Endothelial cell of umbilical vein (primary cell): ENCODE results near the gene DHX15. TPM values are rescaled to one million over a fixed set of nuclear protein-coding genes. Genes with fewer than 3 reads are reported as not detected.

ENCODE experiments used
- BruUV-seq: library from RNA; stranded (reverse); fragments of 400-500 nt; replicated peaks from 2 replicates; lab custom pipeline; 2021; lab: Mats Ljungman, UMichigan
- CTCF ChIA-PET: fragments of 300-600, 350-600 bp; sonication (Branson Sonifier 250); formaldehyde crosslinking; loops from one replicate; lab custom pipeline; 2021; ENCODE audit warnings: antibody characterized with exemption, inconsistent platforms; lab: Charles Lee
- POLR2A ChIA-PET: fragments of 300-600, 350-600 bp; sonication (Branson Sonifier 250); formaldehyde crosslinking; loops from one replicate; lab custom pipeline; 2021; ENCODE audit warnings: antibody characterized with exemption, inconsistent platforms; lab: Charles Lee
- DNase-seq: peaks from one replicate; pipeline ENCODE4 v3.0.0-alpha.2; 2011; ENCODE audit warnings: low read depth, low spot score
- FAIRE-seq: peaks from 2 replicates; lab custom pipeline; 2011; peaks lifted over from hg19 to GRCh38; lab: Jason Lieb, UNC
- H2AFZ ChIP-seq: 2 replicates; pipeline ENCODE4 v1.6.0; 2012; ENCODE audit warnings: low read depth, low read length, control low read depth, inconsistent platforms
- H3K27ac ChIP-seq: 2 replicates; pipeline ENCODE4 v1.5.1; 2011; ENCODE audit warnings: low read depth, mild to moderate bottlenecking, control low read depth, low read length, moderate library complexity; ENCODE audit not compliant: insufficient read depth
- H3K27me3 ChIP-seq, 2 experiments: 2 replicates each; pipeline versions ENCODE4 v1.6.0 to v1.6.1; 2011; ENCODE audit warnings: low read length in 2 of 2, mixed read lengths in 1 of 2; ENCODE audit not compliant: control insufficient read depth in 2 of 2, insufficient read depth in 2 of 2
- H3K36me3 ChIP-seq, 2 experiments: 2 replicates in 1 of 2; 3 replicates in 1 of 2; pipeline ENCODE4 v1.5.1; 2011; ENCODE audit warnings: low read length in 2 of 2, mild to moderate bottlenecking in 1 of 2, moderate library complexity in 1 of 2; ENCODE audit not compliant: control insufficient read depth in 2 of 2, insufficient read depth in 2 of 2; ENCODE audit errors: extremely low read depth in 1 of 2
- H3K4me1 ChIP-seq: 3 replicates; pipeline ENCODE4 v1.5.1; 2011; ENCODE audit warnings: mild to moderate bottlenecking, low read length; ENCODE audit not compliant: control insufficient read depth, insufficient read depth; ENCODE audit errors: extremely low read depth
- H3K4me2 ChIP-seq: 2 replicates; pipeline ENCODE4 v1.6.1; 2011; ENCODE audit warnings: low read length, control low read depth, mixed read lengths; ENCODE audit not compliant: insufficient read depth
- H3K4me3 ChIP-seq, 3 experiments: fragments of 200-600 bp in 1 of 3; sonication (generic), shearing (Covaris generic) in 1 of 3; replicated peaks in 1 of 3; 2 replicates each; pipeline ENCODE4 v1.5.1; 2011 to 2016; ENCODE audit warnings: control low read depth in 3 of 3, low read length in 3 of 3, mild to moderate bottlenecking in 2 of 3, inconsistent platforms in 1 of 3, low read depth in 1 of 3, moderate library complexity in 1 of 3; ENCODE audit not compliant: insufficient read depth in 1 of 3
- H3K79me2 ChIP-seq: 2 replicates; pipeline ENCODE4 v1.6.0; 2012; ENCODE audit warnings: low read length, inconsistent platforms; ENCODE audit not compliant: control insufficient read depth, insufficient read depth
- H3K9ac ChIP-seq: replicated peaks from 2 replicates; pipeline ENCODE3; 2011; ENCODE audit warnings: low read length, control low read depth; ENCODE audit not compliant: insufficient read depth; ENCODE audit errors: extremely low read depth
- H3K9me1 ChIP-seq: replicated peaks from 3 replicates; pipeline ENCODE4 v1.6.0; 2011; ENCODE audit warnings: mild to moderate bottlenecking, low read length; ENCODE audit not compliant: control insufficient read depth, insufficient read depth; ENCODE audit errors: extremely low read depth
- H3K9me3 ChIP-seq: replicated peaks from 2 replicates; pipeline ENCODE4 v1.5.1; 2012; ENCODE audit warnings: low read length, inconsistent platforms; ENCODE audit not compliant: control insufficient read depth, insufficient read depth
- H4K20me1 ChIP-seq: replicated peaks from 2 replicates; pipeline ENCODE3; 2011; ENCODE audit warnings: mild to moderate bottlenecking, low read length; ENCODE audit not compliant: control insufficient read depth, insufficient read depth; ENCODE audit errors: extremely low read depth
- CTCF ChIP-seq, 2 donors: IDR thresholded peaks; 1 replicate in 1 of 2; 2 replicates in 1 of 2; pipeline ENCODE4 v1.5.1; 2011; ENCODE audit warnings: low read length in 2 of 2, mild to moderate bottlenecking in 2 of 2, moderate library complexity in 2 of 2, control low read depth in 1 of 2, inconsistent platforms in 1 of 2, low read depth in 1 of 2; ENCODE audit not compliant: insufficient read depth in 1 of 2; ENCODE audit errors: extremely low read depth in 1 of 2
- EZH2 ChIP-seq: IDR thresholded peaks from 2 replicates; pipeline ENCODE4 v1.6.1; 2012; ENCODE audit warnings: borderline replicate concordance, low read depth, mild to moderate bottlenecking, moderate library complexity, low read length, inconsistent platforms; ENCODE audit not compliant: severe bottlenecking
- FOS ChIP-seq: IDR thresholded peaks from 2 replicates; pipeline ENCODE4 v1.6.1; 2011; ENCODE audit warnings: mild to moderate bottlenecking, low read length, moderate library complexity, borderline replicate concordance; ENCODE audit not compliant: insufficient read depth
- GATA2 ChIP-seq: IDR thresholded peaks from 2 replicates; pipeline ENCODE4 v1.7.0; 2011; ENCODE audit warnings: low read depth, mild to moderate bottlenecking, moderate library complexity, mixed read lengths, low read length; ENCODE audit not compliant: insufficient read length, insufficient read depth
- JUN ChIP-seq: IDR thresholded peaks from 2 replicates; pipeline ENCODE4 v1.6.1; 2011; ENCODE audit warnings: borderline replicate concordance, low read depth; ENCODE audit not compliant: insufficient read length, insufficient read depth
- MYC ChIP-seq: IDR thresholded peaks from one replicate; pipeline ENCODE4 v1.6.1; 2011; ENCODE audit warnings: mild to moderate bottlenecking, low read depth, low read length
- POLR2A ChIP-seq: IDR thresholded peaks from 2 replicates; pipeline ENCODE4 v1.6.1; 2012; ENCODE audit warnings: low read depth, mild to moderate bottlenecking, control low read depth, low read length
- POLR2AphosphoS5 ChIP-seq: IDR thresholded peaks from 2 replicates; pipeline ENCODE4 v1.6.1; 2012; ENCODE audit warnings: low read depth, mild to moderate bottlenecking, control low read depth, low read length, moderate library complexity; ENCODE audit not compliant: insufficient read depth
- dilution Hi-C: fragments of 300-500 bp; cut with MboI; formaldehyde crosslinking; loops from one replicate; pipeline ENCODE4 v1.15.0; 2019; ENCODE audit warnings: low sequenced_read_pairs; ENCODE audit not compliant: extremely low pct_ligation_motif_present
- intact Hi-C: fragments of 100-400 bp; cut with micrococcal nuclease; formaldehyde crosslinking; loops from one replicate; pipeline ENCODE4 v1.10.0; 2022
- polyA plus RNA-seq, 4 experiments: library from polyadenylated mRNA; depleted of rRNA in 3 of 4; stranded (reverse) in 3 of 4; unstranded in 1 of 4; fragments of >200 nt; gene quantifications; 2 replicates each; pipeline versions ENCODE4 v1.2.1 to v1.2.3, GENCODE V29; 2011 to 2012; ENCODE audit warnings: missing spikeins in 1 of 4
- total RNA-seq: library from RNA; stranded (reverse); gene quantifications from 2 replicates; pipeline ENCODE4 v1.2.3, GENCODE V29; 2021
- TF ChIP-seq, protein P1 (sequence below): IDR thresholded peaks from 2 replicates; pipeline ENCODE4 v1.6.1; 2011; ENCODE audit not compliant: insufficient read depth, insufficient read length

DHX15 gene
- total and polyA plus RNA-seq, 2 donors (not counting 3 experiments of a cell fraction or from before 2014, with no cell fraction given), result 72.3 to 152 TPM

DNA sequence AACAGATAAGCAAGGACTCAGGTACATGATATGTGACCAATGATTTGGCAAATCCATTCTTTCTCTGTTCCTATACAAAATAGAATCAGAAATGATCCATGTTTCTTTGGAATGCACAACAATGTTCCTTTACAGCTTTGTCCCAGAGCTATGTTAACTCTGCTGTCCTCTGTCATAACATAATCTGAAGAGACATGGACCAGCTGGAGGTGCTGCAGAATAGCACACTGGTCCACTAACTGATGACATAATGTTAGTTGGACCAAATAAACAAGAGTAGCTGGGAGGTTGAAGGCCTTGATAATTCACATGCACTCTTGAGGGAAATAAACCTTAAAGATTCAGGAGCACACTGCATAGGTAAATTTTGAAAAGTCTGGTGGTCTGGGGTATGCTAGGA lies 23.0 kb upstream of the DHX15 start:
- Histone ChIP-seq H2AFZ (no peak overlapping the region), H3K36me3 (no peaks in the 10 kb centered on the region), H3K27me3 (no peaks in the 10 kb centered on the region), H3K9me3 (no peaks in the 10 kb centered on the region), H3K4me3 (no peak overlapping the region), H3K4me2 (no peak overlapping the region), H4K20me1 (no peaks in the 10 kb centered on the region), H3K27ac (no peak overlapping the region), H3K79me2 (no peaks in the 10 kb centered on the region), H3K4me1 (peaks cover 13% of the 10 kb centered on the region), H3K9me1 (no peaks in the 10 kb centered on the region), H3K9ac (no peak overlapping the region)
- ChIA-PET CTCF (no interaction called here), POLR2A (no interaction called here)
- FAIRE-seq, result no peak
- BruUV-seq, result no TSS peak
- DNase-seq, result no peak
- dilution Hi-C loops (no loop called here), intact Hi-C loops (no loop called here)
- TF ChIP-seq FOS (no peak), CTCF (IDR thresholded peaks at IDR 0.05; ENCODE audit: extremely low read depth in 1 of 2, insufficient read depth in 1 of 2, low read depth in 1 of 2, low read length in 2 of 2) (no peak), EZH2 (no peak), JUN (no peak), MYC (no peak), POLR2A (no peak), GATA2 (no peak), POLR2AphosphoS5 (no peak)
- TF ChIP-seq, protein P1, sequence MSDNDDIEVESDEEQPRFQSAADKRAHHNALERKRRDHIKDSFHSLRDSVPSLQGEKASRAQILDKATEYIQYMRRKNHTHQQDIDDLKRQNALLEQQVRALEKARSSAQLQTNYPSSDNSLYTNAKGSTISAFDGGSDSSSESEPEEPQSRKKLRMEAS, result no peak
